Bronchial epithelial cell (primary cell): Measurements from ENCODE around the gene ATXN2L. TPM values are rescaled to one million over a fixed set of nuclear protein-coding genes. Genes with fewer than 3 reads are reported as not detected.
"Not testable (repeated sequence)": the region's sequence is repeated elsewhere in the genome, so short reads cannot be mapped to it uniquely, and the experiment has no call there.

Source experiments
- DNase-seq: peaks from one replicate; pipeline ENCODE4 v3.0.0-alpha.2; 2010; ENCODE audit warnings: low read depth
- FAIRE-seq: peaks from 2 replicates; lab custom pipeline; 2011; peaks lifted over from hg19 to GRCh38; lab: Jason Lieb, UNC
- H3K27me3 ChIP-seq: 2 replicates; pipeline ENCODE4 v1.5.1; 2011; ENCODE audit warnings: low read length; ENCODE audit not compliant: control insufficient read depth, insufficient read depth
- H3K36me3 ChIP-seq: 2 replicates; pipeline ENCODE4 v1.5.1; 2011; ENCODE audit warnings: low read length; ENCODE audit not compliant: control insufficient read depth, insufficient read depth
- H3K4me3 ChIP-seq: 2 replicates; pipeline ENCODE4 v1.5.1; 2011; ENCODE audit warnings: mild to moderate bottlenecking, low read depth, low read length, control low read depth
- total RNA-seq: library from RNA; depleted of rRNA; stranded (reverse); fragments of >200 nt; gene quantifications from 2 replicates; pipeline ENCODE4 v1.2.1, GENCODE V29; 2014
- TF ChIP-seq, protein P1 (sequence below): IDR thresholded peaks from 2 replicates; pipeline ENCODE4 v1.5.1; 2011; ENCODE audit warnings: mild to moderate bottlenecking, moderate library complexity, low read length, control low read depth, inconsistent platforms; ENCODE audit not compliant: insufficient read depth, severe bottlenecking

ATXN2L gene
- 27.4 and 35.7 TPM in 2 replicates for total RNA-seq

- FAIRE-seq (no peak), DNase-seq (peak; percentile 79)
- H3K36me3 ChIP-seq: peaks cover 19% of the 10 kb centered on the region
- peak within 1 kb of the TSS; percentile 84 for H3K4me3 ChIP-seq
- no peaks in the 10 kb centered on the region for H3K27me3 ChIP-seq
- TF ChIP-seq, protein P1, sequence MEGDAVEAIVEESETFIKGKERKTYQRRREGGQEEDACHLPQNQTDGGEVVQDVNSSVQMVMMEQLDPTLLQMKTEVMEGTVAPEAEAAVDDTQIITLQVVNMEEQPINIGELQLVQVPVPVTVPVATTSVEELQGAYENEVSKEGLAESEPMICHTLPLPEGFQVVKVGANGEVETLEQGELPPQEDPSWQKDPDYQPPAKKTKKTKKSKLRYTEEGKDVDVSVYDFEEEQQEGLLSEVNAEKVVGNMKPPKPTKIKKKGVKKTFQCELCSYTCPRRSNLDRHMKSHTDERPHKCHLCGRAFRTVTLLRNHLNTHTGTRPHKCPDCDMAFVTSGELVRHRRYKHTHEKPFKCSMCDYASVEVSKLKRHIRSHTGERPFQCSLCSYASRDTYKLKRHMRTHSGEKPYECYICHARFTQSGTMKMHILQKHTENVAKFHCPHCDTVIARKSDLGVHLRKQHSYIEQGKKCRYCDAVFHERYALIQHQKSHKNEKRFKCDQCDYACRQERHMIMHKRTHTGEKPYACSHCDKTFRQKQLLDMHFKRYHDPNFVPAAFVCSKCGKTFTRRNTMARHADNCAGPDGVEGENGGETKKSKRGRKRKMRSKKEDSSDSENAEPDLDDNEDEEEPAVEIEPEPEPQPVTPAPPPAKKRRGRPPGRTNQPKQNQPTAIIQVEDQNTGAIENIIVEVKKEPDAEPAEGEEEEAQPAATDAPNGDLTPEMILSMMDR: no peak
Observed at GRCh38 chr16:28822520-28823290, at the start of gene ATXN2L. Gene ATXN2L (plus strand): TSS chr16:28822999. CDS start chr16:28823260, 261 bp downstream.

DNA sequence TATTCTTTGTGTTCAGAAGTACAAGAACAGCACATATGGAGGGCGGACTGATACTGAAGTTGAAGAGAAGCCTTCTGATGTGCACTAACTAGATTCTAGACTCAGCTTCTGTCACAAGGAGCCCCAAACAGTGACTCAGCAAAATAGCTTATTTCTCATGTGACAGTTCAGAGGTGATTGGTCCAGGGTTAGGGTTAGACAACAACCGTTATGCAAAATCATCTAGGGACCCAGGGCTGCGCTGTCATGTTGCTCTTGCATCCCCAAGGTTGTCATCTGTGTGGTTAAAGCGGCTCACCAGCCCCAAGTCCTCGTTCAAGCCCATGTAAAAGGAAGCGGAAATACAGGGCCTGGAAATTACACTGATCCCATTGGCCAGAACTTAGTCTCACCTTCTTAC lies 41.1 kb upstream of the ATXN2L start:
- not testable (repeated sequence) for H3K36me3 ChIP-seq, DNase-seq, H3K4me3 ChIP-seq, FAIRE-seq, H3K27me3 ChIP-seq

DNA sequence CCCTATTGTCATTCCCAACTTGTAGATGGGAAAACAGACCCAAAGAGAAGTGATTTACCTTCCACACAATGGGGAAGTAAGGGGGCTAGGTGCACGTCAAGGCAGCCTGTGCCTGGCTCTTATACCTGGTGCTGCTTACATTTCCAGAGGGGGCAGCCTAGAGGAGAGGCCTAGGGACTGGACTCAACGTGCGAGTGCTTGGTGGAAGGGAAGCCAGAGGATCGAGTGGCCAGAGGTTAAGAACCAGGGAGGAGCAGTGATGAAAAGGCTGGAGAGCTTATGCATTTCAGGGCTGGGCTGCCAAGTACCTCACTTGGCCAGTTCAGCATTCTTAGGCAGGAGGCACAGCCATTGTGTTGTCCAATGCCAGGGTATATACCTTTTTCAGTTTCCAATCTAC lies 40.4 kb upstream of the ATXN2L start:
- not testable (repeated sequence) for H3K27me3 ChIP-seq, DNase-seq, H3K4me3 ChIP-seq, H3K36me3 ChIP-seq, FAIRE-seq

GRCh38 chr16:28802235-28803019 lies 20.4 kb upstream of the ATXN2L start:
- H3K36me3 ChIP-seq, H3K27me3 ChIP-seq, H3K4me3 ChIP-seq, FAIRE-seq: not testable (repeated sequence)
- TF ChIP-seq, protein P1: peak; percentile 32
- peak; percentile 25 for DNase-seq

DNA sequence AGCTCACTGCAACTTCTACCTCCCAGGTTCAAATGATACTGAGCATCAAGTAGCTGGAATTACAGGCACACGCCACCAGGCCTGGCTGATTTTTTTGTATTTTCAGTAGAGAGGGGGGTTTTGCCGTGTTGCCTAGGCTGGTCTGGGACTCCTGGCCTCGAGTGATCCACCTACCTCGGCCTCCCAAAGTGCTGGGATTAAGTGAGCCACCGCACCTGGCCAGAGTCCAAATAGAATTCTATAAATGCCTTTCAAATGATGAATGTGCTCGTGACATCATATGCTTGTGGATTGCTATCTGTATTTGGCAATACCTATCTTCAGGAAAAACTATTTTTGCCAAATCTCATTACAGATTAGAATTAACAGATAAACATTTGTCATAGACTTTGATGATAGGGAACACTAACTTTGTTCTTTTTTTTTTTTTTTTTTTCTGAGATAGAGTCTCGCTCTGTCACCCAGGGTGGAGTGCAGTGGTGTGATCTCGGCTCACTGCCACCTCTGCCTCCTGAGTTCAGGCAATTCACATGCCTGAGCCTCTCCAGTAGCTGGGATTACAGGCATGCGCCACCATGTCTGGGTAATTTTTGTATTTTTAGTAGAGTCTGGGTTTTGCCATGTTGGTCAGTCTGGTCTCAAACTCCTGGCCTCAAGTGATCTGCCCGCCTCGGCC lies 15.2 kb upstream of the ATXN2L start:
- H3K36me3 ChIP-seq, H3K4me3 ChIP-seq, DNase-seq, FAIRE-seq, H3K27me3 ChIP-seq: not testable (repeated sequence)

DNA sequence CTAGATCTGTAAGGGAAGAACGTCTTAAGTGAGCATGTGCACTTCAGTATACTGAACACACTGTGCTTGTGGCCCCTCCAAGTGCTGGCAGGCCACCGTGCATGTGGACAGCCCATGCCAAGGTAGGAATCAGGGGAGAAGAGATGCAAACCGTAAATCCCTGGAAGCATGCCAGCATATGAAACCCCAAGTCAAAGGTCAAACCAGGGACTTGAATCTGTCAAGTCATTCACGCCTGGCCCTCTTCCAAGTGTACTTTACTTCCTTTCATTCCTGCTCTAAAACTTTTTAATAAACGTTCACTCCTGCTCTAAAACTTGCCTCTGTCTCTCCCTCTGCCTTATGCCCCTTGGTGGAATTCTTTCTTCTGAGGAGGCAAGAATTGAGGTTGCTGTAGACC lies 2.8 kb upstream of the ATXN2L start:
- FAIRE-seq: no peak
- DNase-seq: no peak
- H3K4me3 ChIP-seq: no peak overlapping the region
- H3K36me3 ChIP-seq: peaks cover 2% of the 10 kb centered on the region
- TF ChIP-seq, protein P1: no peak
- H3K27me3 ChIP-seq: no peaks in the 10 kb centered on the region

DNA sequence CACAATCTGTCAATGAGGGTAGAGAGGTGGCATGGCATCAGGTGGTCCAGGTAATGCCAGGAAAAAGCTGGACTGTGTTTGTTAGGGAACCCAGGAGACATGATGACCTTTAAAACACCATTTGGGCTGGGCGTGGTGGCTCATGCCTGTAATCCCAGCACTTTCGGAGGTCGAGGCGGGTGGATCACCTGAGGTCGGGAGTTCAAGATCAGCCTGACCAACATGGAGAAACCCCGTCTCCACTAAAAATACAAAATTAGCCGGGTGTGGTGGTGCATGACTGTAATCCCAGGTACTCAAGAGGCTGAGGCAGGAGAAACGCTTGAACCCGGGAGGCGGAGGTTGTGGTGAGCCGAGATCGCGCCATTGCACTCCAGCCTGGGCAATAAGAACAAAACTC lies 2.3 kb upstream of the ATXN2L start:
- DNase-seq, H3K27me3 ChIP-seq, FAIRE-seq, H3K4me3 ChIP-seq, H3K36me3 ChIP-seq: not testable (repeated sequence)
